Measurements from ENCODE around the gene EBF4.

GRCh38 chr20:2767768-2768631 is 75.4 kb downstream of the EBF4 start:
- TF ChIP-seq POLR2A (IDR thresholded peaks at IDR 0.05; ENCODE audit: borderline replicate concordance, extremely low read depth, insufficient read depth, insufficient read length) (no peak), EZH2 (IDR thresholded peaks at IDR 0.05) (no peak)
